GM18951 (cell line): Measurements from ENCODE around the gene POMGNT1.
"Not testable (repeated sequence)": the region's sequence is repeated elsewhere in the genome, so short reads cannot be mapped to it uniquely, and the experiment has no call there.

Experiments used
- POLR2A ChIP-seq: IDR thresholded peaks from 4 replicates; pipeline ENCODE4 v1.6.1; 2011; ENCODE audit warnings: mild to moderate bottlenecking; ENCODE audit not compliant: insufficient read length, insufficient read depth; ENCODE audit errors: extremely low read depth
- in situ Hi-C: fragments of 300-500 bp; cut with MboI; formaldehyde crosslinking; loops from one replicate; pipeline ENCODE4 v1.12.0; 2022; ENCODE audit warnings: low sequenced_read_pairs, mixed read lengths, inconsistent platforms; ENCODE audit not compliant: unreplicated experiment

POMGNT1 gene

DNA sequence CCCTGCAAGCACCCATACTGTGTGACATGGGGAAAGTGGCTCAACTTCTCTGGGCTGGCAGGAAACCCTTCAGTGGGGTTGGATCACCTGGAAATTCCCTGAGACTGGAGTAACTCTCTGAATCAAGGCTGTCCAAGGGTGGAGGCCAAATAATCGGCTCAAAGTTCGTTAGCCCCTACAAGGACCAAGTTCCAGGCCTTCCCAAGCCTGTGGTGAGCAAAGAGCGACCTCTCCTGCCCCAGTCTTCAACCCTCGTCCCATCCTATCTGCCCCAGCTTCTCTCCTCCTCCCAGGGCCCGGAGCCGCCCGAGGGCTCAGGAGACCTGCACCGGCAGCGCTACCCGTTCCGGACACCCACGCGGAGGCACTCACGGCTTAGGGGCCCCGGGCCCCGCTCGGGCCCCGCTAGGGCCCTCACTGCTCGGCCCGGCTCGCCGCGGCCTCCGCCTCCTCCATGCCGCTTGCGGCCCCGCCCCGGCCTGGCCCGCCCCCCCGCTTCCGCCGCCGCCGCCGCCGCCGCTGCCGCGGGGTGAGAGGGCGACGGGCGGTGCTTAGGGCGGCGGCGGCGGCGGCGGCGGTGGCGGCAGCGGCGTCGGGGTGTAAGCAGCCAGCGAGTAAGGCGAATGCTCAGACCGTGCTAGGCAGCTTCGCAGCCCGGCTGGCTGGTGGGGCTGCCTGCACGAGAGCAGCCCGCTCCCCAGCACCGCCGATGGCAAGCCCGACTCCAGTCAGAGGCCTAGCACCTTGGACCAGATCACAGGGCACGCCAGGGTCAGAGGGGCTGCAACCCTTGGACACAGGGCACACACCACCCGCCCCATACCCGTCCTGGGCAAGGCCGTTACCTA is at the start of gene POMGNT1:
Gene POMGNT1, minus strand, starts transcription at position 471 of the 848 bp plus-strand sequence. CDS start 613 bp downstream, outside the sequence.
- TF ChIP-seq POLR2A = peak; percentile 82
- in situ Hi-C loops = no loop called here

- in situ Hi-C loops = no loop called here
- peak; percentile 73 for TF ChIP-seq POLR2A
Measured at GRCh38 chr1:46247436-46248121, 49.3 kb upstream of the POMGNT1 start, which contains the start of gene RAD54L. RAD54L (plus strand) TSS chr1:46247763; CDS start chr1:46248406, 643 bp downstream.

- in situ Hi-C loops = no loop called here
- TF ChIP-seq POLR2A = no peak
Measured at GRCh38 chr1:46246548-46247435, 48.6 kb upstream of the POMGNT1 start.

- in situ Hi-C loops = not testable (repeated sequence)
Measured at GRCh38 chr1:46246136-46246535, 47.9 kb upstream of the POMGNT1 start.

DNA sequence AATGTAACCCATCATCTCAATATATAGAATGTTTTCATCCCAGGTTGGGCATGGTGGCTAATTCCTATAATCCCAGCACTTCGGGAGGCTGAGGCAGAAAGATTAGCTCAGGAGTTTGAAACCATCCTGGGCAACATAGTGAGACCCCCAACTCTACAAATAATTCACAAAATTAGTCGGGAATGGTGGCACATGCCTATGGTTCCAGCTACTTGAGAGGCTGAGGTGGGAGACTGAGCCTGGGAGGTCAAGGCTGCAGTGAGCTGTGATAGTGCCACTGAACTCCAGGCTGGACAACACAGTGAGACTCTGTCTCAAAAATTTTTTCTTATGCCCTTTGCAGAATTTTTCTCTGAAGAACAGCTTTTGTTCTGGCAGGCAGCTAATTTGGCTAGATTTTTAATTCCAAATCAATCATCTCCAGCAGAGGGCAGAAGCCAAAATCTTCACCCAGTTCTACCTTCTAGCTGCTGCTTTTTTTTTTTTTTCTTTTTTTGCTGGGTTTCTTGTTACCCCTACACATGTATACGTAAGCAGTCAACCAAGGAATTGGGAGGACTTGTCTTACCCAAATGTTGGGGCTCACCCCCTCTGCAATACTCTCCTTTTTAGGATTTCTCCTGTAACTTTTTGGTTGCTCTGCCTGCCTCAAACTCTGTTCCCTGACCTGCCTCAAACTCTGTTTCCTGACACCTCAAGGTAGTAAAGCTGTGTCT is 46.6 kb upstream of the POMGNT1 start:
- in situ Hi-C loops = no loop called here
- TF ChIP-seq POLR2A = no peak

- in situ Hi-C loops = not testable (repeated sequence)
Measured at GRCh38 chr1:46243831-46244230, 45.6 kb upstream of the POMGNT1 start.

GRCh38 chr1:46242918-46243317 is 44.7 kb upstream of the POMGNT1 start:
- no peak for TF ChIP-seq POLR2A
- in situ Hi-C loops = no loop called here

GRCh38 chr1:46241733-46242132 is 43.5 kb upstream of the POMGNT1 start:
- in situ Hi-C loops = not testable (repeated sequence)

GRCh38 chr1:46238865-46239264 is 40.6 kb upstream of the POMGNT1 start:
- in situ Hi-C loops = not testable (repeated sequence)

- in situ Hi-C loops = no loop called here
- no peak for TF ChIP-seq POLR2A
Measured at GRCh38 chr1:46236882-46237281, 38.6 kb upstream of the POMGNT1 start.

GRCh38 chr1:46231231-46231630 is 33.0 kb upstream of the POMGNT1 start:
- in situ Hi-C loops = not testable (repeated sequence)

GRCh38 chr1:46224966-46225365 is 26.7 kb upstream of the POMGNT1 start:
- in situ Hi-C loops = no loop called here
- TF ChIP-seq POLR2A = no peak

- no peak for TF ChIP-seq POLR2A
- in situ Hi-C loops = no loop called here
Measured at GRCh38 chr1:46223472-46223943, 25.3 kb upstream of the POMGNT1 start.

DNA sequence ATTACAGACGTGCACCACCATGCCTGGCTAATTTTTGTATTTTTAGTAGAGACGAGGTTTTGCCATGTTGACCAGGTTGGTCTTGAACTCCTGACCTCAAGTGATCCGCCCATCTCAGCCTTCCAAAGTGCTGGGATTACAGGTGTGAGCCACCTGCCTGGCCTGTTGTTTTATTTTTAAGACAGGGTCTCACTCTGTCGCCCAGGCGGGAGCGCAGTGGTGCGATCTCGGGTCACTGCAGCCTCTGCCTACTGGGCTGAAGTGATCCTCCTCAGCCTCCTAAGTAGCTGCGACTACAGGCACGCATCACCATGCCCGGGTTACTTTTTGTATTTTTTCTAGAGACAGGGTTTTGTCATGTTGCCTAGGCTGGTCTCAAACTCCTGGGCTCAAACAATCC is 24.8 kb upstream of the POMGNT1 start:
- in situ Hi-C loops = not testable (repeated sequence)
